SU-DHL-6 (cell line): Measurements from ENCODE around the gene IL1R2.

Experiments used
- EZH2phosphoT487 ChIP-seq: fragments of 200-600 bp; sonication (generic), shearing (Covaris generic); conservative IDR thresholded peaks from 2 replicates; pipeline ENCODE4 v1.6.1; 2018; ENCODE audit warnings: mild to moderate bottlenecking, antibody characterized with exemption, low read length, moderate library complexity, mixed read lengths
- TF ChIP-seq, protein P1 (sequence below): fragments of 200-600 bp; sonication (generic); IDR thresholded peaks from one replicate; pipeline ENCODE4 v1.5.1; 2017; ENCODE audit warnings: antibody characterized with exemption, mild to moderate bottlenecking, low read length, moderate library complexity; ENCODE audit not compliant: insufficient read depth, poor library complexity, severe bottlenecking

- TF ChIP-seq, protein P1, sequence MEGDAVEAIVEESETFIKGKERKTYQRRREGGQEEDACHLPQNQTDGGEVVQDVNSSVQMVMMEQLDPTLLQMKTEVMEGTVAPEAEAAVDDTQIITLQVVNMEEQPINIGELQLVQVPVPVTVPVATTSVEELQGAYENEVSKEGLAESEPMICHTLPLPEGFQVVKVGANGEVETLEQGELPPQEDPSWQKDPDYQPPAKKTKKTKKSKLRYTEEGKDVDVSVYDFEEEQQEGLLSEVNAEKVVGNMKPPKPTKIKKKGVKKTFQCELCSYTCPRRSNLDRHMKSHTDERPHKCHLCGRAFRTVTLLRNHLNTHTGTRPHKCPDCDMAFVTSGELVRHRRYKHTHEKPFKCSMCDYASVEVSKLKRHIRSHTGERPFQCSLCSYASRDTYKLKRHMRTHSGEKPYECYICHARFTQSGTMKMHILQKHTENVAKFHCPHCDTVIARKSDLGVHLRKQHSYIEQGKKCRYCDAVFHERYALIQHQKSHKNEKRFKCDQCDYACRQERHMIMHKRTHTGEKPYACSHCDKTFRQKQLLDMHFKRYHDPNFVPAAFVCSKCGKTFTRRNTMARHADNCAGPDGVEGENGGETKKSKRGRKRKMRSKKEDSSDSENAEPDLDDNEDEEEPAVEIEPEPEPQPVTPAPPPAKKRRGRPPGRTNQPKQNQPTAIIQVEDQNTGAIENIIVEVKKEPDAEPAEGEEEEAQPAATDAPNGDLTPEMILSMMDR, result no peak
- TF ChIP-seq EZH2phosphoT487, result no peak
Observed at GRCh38 chr2:101952551-101952950, 39.2 kb upstream of the IL1R2 start.
